SK-N-SH treated with all-trans-retinoic acid at 6 μM for 48 hours (cell line): ENCODE data around the gene OR10AG1.

Experiments
- ARNTL ChIP-seq: fragments of 450-650 bp; formaldehyde crosslinking; IDR thresholded peaks from 2 replicates; pipeline ENCODE4 v1.5.0; 2020; ENCODE audit warnings: low read depth, mild to moderate bottlenecking, moderate library complexity, borderline replicate concordance
- CSDC2 ChIP-seq: fragments of 250-450 bp; sonication (Bioruptor Pico); IDR thresholded peaks from 2 replicates; pipeline ENCODE4 v1.5.0; 2020; ENCODE audit warnings: mild to moderate bottlenecking, moderate library complexity
- GLIS3 ChIP-seq: fragments of 250-450 bp; sonication (Bioruptor Pico); IDR thresholded peaks from 2 replicates; pipeline ENCODE4 v1.5.0; 2020; ENCODE audit warnings: mild to moderate bottlenecking, moderate library complexity
- ISL1 ChIP-seq: fragments of 250-450 bp; sonication (Bioruptor Pico); IDR thresholded peaks from 2 replicates; pipeline ENCODE4 v2.1.2; 2022; ENCODE audit warnings: mild to moderate bottlenecking, moderate library complexity
- OSR1 ChIP-seq: fragments of 250-450 bp; sonication (Bioruptor Pico); IDR thresholded peaks from 2 replicates; pipeline ENCODE4 v1.8.0; 2022; ENCODE audit warnings: moderate library complexity, mild to moderate bottlenecking, inconsistent platforms
- POU6F1 ChIP-seq: fragments of 250-450 bp; sonication (Bioruptor Pico); IDR thresholded peaks from 2 replicates; pipeline ENCODE4 v1.8.0; 2021; ENCODE audit warnings: low read depth, mild to moderate bottlenecking, moderate library complexity, borderline replicate concordance
- TCF4 ChIP-seq: fragments of 250-450 bp; sonication (Bioruptor Pico); IDR thresholded peaks from 2 replicates; pipeline ENCODE4 v1.8.0; 2021; ENCODE audit warnings: mild to moderate bottlenecking, moderate library complexity, borderline replicate concordance
- ZFP3 ChIP-seq: fragments of 250-450 bp; sonication (Bioruptor Pico); IDR thresholded peaks from 2 replicates; pipeline ENCODE4 v1.5.0; 2020; ENCODE audit warnings: mild to moderate bottlenecking, moderate library complexity
- ZFP30 ChIP-seq: fragments of 450-650 bp; formaldehyde crosslinking; IDR thresholded peaks from 2 replicates; pipeline ENCODE4 v1.5.0; 2022; ENCODE audit warnings: mild to moderate bottlenecking, moderate library complexity
- ZNF8 ChIP-seq: fragments of 450-650 bp; formaldehyde crosslinking; IDR thresholded peaks from 2 replicates; pipeline ENCODE4 v1.5.0; 2020; ENCODE audit warnings: mild to moderate bottlenecking, moderate library complexity
- TF ChIP-seq, protein P1 (sequence below): fragments of 250-450 bp; sonication (Bioruptor Pico); IDR thresholded peaks from 2 replicates; pipeline ENCODE4 v1.8.0; 2020; ENCODE audit warnings: mild to moderate bottlenecking, moderate library complexity, borderline replicate concordance
- TF ChIP-seq, protein P2 (sequence below): fragments of 250-450 bp; sonication (Bioruptor Pico); IDR thresholded peaks from 2 replicates; pipeline ENCODE4 v1.5.0; 2020; ENCODE audit warnings: mild to moderate bottlenecking, moderate library complexity

DNA sequence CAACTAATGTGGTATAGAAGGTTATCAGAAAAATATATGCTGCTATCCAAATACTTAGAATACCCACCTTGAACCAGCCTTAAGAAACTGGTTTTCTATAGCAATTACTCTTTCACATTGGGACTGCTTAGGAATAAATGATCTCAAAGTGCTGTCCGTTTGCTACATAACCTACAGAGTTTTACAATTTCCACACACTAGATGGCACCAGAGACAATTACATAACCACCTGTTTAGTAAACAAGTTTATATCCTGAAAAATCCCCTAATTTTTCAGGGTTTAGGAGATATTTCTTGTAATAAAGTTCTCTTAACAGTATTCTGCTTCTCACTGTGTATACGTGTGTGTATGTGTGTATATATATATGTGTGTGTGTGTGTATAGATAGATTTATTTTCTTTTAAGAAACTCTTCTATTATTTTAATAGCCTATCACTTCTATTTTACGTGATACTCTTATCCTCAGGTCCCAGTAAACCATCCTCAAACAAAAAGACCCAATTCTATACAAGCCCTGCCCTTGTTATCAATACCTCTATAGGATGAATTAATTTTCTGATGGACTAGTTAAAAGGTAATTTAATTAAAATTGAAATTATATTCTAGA, 26.9 kb downstream of the OR10AG1 start:
- TF ChIP-seq CSDC2 (no peak), GLIS3 (CRISPR knock-in tag) (no peak), ZFP3 (CRISPR knock-in tag) (no peak), ARNTL (no peak), ISL1 (no peak), TCF4 (CRISPR knock-in tag) (no peak), OSR1 (CRISPR knock-in tag) (no peak), ZNF8 (CRISPR knock-in tag) (no peak), POU6F1 (CRISPR knock-in tag) (no peak), ZFP30 (CRISPR knock-in tag) (no peak)
- TF ChIP-seq, protein P1, sequence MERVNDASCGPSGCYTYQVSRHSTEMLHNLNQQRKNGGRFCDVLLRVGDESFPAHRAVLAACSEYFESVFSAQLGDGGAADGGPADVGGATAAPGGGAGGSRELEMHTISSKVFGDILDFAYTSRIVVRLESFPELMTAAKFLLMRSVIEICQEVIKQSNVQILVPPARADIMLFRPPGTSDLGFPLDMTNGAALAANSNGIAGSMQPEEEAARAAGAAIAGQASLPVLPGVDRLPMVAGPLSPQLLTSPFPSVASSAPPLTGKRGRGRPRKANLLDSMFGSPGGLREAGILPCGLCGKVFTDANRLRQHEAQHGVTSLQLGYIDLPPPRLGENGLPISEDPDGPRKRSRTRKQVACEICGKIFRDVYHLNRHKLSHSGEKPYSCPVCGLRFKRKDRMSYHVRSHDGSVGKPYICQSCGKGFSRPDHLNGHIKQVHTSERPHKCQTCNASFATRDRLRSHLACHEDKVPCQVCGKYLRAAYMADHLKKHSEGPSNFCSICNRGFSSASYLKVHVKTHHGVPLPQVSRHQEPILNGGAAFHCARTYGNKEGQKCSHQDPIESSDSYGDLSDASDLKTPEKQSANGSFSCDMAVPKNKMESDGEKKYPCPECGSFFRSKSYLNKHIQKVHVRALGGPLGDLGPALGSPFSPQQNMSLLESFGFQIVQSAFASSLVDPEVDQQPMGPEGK (CRISPR knock-in tag): no peak
- TF ChIP-seq, protein P2, sequence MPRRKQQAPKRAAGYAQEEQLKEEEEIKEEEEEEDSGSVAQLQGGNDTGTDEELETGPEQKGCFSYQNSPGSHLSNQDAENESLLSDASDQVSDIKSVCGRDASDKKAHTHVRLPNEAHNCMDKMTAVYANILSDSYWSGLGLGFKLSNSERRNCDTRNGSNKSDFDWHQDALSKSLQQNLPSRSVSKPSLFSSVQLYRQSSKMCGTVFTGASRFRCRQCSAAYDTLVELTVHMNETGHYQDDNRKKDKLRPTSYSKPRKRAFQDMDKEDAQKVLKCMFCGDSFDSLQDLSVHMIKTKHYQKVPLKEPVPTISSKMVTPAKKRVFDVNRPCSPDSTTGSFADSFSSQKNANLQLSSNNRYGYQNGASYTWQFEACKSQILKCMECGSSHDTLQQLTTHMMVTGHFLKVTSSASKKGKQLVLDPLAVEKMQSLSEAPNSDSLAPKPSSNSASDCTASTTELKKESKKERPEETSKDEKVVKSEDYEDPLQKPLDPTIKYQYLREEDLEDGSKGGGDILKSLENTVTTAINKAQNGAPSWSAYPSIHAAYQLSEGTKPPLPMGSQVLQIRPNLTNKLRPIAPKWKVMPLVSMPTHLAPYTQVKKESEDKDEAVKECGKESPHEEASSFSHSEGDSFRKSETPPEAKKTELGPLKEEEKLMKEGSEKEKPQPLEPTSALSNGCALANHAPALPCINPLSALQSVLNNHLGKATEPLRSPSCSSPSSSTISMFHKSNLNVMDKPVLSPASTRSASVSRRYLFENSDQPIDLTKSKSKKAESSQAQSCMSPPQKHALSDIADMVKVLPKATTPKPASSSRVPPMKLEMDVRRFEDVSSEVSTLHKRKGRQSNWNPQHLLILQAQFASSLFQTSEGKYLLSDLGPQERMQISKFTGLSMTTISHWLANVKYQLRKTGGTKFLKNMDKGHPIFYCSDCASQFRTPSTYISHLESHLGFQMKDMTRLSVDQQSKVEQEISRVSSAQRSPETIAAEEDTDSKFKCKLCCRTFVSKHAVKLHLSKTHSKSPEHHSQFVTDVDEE (CRISPR knock-in tag): no peak
